Measurements from ENCODE around the gene USP47.

The USP47 gene

DNA sequence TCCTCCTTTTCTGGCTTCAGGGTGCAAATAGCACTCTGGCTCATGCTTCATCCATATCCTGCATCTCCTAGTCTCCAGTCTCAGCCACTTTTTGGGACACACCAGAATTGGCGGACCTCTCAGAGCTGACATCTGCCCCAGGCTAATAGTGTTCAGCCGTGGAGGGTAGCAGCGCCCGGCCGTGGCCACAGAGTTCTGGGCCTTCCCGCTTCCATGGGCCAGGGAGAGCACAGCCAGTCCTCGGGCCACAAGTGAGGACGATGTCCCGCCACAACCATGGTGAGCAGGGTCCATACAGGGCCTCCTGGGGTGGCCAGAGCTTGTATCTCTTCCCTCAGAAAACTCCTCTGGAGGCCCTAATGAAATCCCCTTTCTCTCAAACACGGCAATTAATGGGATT lies 140.7 kb downstream of the USP47 start:
- TF ChIP-seq, protein P1, sequence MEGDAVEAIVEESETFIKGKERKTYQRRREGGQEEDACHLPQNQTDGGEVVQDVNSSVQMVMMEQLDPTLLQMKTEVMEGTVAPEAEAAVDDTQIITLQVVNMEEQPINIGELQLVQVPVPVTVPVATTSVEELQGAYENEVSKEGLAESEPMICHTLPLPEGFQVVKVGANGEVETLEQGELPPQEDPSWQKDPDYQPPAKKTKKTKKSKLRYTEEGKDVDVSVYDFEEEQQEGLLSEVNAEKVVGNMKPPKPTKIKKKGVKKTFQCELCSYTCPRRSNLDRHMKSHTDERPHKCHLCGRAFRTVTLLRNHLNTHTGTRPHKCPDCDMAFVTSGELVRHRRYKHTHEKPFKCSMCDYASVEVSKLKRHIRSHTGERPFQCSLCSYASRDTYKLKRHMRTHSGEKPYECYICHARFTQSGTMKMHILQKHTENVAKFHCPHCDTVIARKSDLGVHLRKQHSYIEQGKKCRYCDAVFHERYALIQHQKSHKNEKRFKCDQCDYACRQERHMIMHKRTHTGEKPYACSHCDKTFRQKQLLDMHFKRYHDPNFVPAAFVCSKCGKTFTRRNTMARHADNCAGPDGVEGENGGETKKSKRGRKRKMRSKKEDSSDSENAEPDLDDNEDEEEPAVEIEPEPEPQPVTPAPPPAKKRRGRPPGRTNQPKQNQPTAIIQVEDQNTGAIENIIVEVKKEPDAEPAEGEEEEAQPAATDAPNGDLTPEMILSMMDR (IDR thresholded peaks at IDR 0.05; ENCODE audit: borderline replicate concordance, control extremely low read depth, extremely low read depth, insufficient read depth, missing control alignments): no peak
- in situ Hi-C loops (cut with MboI; ENCODE audit: low sequenced_read_pairs, unreplicated experiment): no loop called here
- DNase-seq (ENCODE audit: low spot score): no peak

DNA sequence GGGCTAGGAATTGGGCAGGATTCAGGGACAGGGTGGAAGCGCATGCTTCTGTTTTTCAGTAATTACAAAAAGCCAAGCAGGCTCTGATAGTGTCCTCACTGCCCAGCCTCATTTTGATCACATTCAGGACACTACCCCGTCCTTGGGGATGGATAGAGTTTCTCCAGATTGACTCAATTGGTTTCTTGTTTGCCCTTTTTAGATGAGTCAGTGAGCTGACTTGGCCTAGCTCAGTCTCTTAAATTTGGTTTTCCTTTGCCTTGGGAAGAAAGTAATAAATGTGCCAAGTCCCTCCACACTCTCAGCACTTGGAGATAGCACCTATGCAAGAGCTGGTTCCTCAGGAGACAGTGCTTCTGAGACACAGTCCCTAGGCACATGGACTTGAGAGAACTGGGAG lies 141.2 kb downstream of the USP47 start:
- no peak for DNase-seq (ENCODE audit: low spot score)
- in situ Hi-C loops (cut with MboI; ENCODE audit: low sequenced_read_pairs, unreplicated experiment): no loop called here
- TF ChIP-seq, protein P1 (IDR thresholded peaks at IDR 0.05; ENCODE audit: borderline replicate concordance, control extremely low read depth, extremely low read depth, insufficient read depth, missing control alignments): no peak

- no peak for DNase-seq (ENCODE audit: low spot score)
- TF ChIP-seq, protein P1 (IDR thresholded peaks at IDR 0.05; ENCODE audit: borderline replicate concordance, control extremely low read depth, extremely low read depth, insufficient read depth, missing control alignments): no peak
- in situ Hi-C loops (cut with MboI; ENCODE audit: low sequenced_read_pairs, unreplicated experiment): no loop called here
These were observed 141.7 kb downstream of the USP47 start for GRCh38 chr11:11983427-11983826.

GRCh38 chr11:11984563-11984962 lies 142.8 kb downstream of the USP47 start:
- no peak for DNase-seq (ENCODE audit: low spot score)
- TF ChIP-seq, protein P1 (IDR thresholded peaks at IDR 0.05; ENCODE audit: borderline replicate concordance, control extremely low read depth, extremely low read depth, insufficient read depth, missing control alignments): no peak
- in situ Hi-C loops (cut with MboI; ENCODE audit: low sequenced_read_pairs, unreplicated experiment): no loop called here

GRCh38 chr11:11985016-11985715 lies 143.4 kb downstream of the USP47 start:
- in situ Hi-C loops (cut with MboI; ENCODE audit: low sequenced_read_pairs, unreplicated experiment): no loop called here
- no peak for DNase-seq (ENCODE audit: low spot score)
- TF ChIP-seq, protein P1 (IDR thresholded peaks at IDR 0.05; ENCODE audit: borderline replicate concordance, control extremely low read depth, extremely low read depth, insufficient read depth, missing control alignments): no peak

DNA sequence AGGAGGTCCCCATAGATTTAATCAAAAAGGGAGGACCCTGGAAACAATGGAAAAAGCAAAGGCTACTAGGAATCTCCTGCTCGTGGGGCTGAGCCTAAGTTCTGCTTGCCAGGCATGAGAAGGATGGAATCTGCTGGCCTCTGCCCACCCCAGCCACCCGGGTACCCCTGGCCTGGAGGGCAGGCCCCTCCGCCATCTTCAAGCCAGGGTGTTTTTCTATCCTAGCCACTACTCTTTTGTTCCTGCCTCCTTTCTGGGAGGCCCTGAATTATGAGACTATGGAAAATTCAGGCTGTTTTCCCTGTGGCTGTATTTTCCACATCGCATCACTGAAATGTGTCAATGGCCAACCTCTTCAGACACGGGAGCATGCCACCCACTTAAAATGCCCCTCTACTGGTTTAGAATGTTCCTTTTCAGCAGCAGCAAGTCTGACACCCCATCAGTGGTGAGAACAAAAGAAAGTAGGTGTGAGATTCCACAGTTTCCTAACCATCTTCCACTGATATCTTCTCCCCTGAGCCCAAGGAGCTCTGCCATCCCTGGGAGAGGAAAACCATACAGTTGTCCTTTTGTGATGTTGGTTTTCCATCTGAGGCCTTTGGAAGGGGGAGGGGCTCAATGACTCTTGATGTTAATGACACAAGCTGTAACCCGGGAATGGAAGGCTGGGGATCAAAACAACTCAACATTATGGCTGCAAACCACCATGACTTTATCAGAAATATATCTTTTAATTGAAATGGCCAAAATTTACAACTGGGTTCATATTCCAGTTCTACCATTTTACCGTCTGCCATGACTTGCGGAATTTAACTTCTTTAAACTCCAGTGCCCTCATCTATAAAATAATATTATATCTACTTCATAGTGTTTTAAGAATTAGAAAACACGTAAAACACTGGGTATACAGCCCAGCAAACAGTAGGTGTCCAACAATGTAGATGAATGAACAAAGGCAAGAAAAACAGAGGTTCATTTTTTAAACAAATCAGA lies 144.5 kb downstream of the USP47 start:
- in situ Hi-C loops (cut with MboI; ENCODE audit: low sequenced_read_pairs, unreplicated experiment): no loop called here
- DNase-seq (ENCODE audit: low spot score): no peak
- TF ChIP-seq, protein P1 (IDR thresholded peaks at IDR 0.05; ENCODE audit: borderline replicate concordance, control extremely low read depth, extremely low read depth, insufficient read depth, missing control alignments): no peak

Data from GM13976 (cell line).